Activated CD4-positive, alpha-beta T cell treated with anti-CD3 and anti-CD28 coated beads, Interleukin-2, amount 10 ng/mL, durations not matched to agents 24 days and 14 days (primary cell): ENCODE data around the gene SLC22A7. TPM values are rescaled to one million over a fixed set of nuclear protein-coding genes. Genes with fewer than 3 reads are reported as not detected.

Source experiments
- DNase-seq: peaks from one replicate; pipeline ENCODE4 v3.0.0; 2022
- H3K27ac Mint-ChIP-seq: one replicate; pipeline ENCODE4 v1.8.0; 2022; ENCODE audit warnings: mild to moderate bottlenecking, mixed read lengths
- H3K27me3 Mint-ChIP-seq: one replicate; pipeline ENCODE4 v1.8.0; 2022; ENCODE audit warnings: mixed read lengths
- H3K36me3 Mint-ChIP-seq: one replicate; pipeline ENCODE4 v1.8.0; 2022; ENCODE audit warnings: low read depth, mild to moderate bottlenecking, mixed read lengths
- H3K4me1 Mint-ChIP-seq: one replicate; pipeline ENCODE4 v1.8.0; 2021; ENCODE audit warnings: mixed read lengths
- H3K4me3 Mint-ChIP-seq: one replicate; pipeline ENCODE4 v1.8.0; 2022; ENCODE audit warnings: mild to moderate bottlenecking, moderate library complexity, mixed read lengths
- H3K9me3 Mint-ChIP-seq: one replicate; pipeline ENCODE4 v1.8.0; 2021; ENCODE audit warnings: mixed read lengths
- intact Hi-C: fragments of 100-400 bp; cut with micrococcal nuclease; formaldehyde crosslinking; loops from one replicate; pipeline ENCODE4 v1.15.1; 2023
- total RNA-seq: library from RNA; stranded (reverse); gene quantifications from 2 replicates; pipeline ENCODE4 v1.2.3, GENCODE V29; 2022

Gene SLC22A7
- total RNA-seq, 1 donor from 2014 or later, result not detected

DNA sequence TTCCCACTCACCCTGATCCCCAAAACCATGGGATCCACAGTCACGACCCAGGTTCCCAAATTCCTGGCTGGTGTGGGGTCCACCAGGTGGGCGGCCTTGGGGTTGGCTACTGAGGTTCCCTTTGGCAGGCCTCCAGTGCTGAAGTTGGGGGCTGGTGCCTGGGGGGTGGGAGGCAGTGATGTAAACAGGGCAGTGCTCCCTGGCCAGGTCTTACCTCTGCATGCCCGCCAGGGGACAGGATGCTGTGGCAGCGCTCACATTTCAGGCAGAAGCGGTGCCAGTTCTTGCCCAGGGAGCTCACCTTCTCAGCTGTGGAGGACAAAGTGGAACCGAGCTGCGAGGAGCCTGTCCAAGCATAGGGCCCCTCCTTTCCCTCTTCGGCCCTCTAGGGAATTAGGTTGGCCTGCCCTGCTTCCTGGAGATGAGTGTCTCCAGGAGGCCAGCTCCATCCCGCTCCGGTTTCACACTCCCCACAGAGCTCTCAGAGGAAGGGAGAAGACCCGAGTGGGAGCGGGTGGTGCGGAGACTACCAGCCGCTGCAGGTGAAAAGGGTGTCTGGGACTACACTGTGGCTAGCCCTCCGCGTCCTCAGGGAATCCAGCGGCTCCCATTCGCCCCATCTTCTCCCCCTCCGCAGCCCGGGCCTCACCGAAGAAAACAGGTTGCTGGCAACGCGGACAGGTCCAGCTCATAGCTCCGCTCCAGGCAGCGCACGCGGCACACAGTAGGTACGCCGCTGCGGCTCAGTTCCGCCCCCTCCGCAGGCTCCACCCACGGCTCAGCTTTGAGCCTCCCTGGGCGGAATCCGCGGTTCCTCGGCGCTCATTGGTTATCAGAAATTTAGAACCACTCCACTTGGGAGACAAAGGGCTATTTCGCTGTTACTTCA, 10.3 kb downstream of the SLC22A7 start, which contains the start of gene CRIP3:
Gene CRIP3, minus strand, starts transcription at position 726 of the 889 bp plus-strand sequence. Its CDS starts 34 bp downstream, at position 692.
- H3K36me3 Mint-ChIP-seq, result no peaks in the 10 kb centered on the region
- DNase-seq, result peak; percentile 88
- H3K4me3 Mint-ChIP-seq, result peak within 1 kb of the TSS; percentile 81
- H3K9me3 Mint-ChIP-seq, result no peaks in the 10 kb centered on the region
- H3K27me3 Mint-ChIP-seq, result peaks cover 19% of the 10 kb centered on the region
- intact Hi-C loops, result no loop called here
- peaks cover 5% of the 10 kb centered on the region for H3K4me1 Mint-ChIP-seq
- no peak within 1 kb of the TSS for H3K27ac Mint-ChIP-seq

DNA sequence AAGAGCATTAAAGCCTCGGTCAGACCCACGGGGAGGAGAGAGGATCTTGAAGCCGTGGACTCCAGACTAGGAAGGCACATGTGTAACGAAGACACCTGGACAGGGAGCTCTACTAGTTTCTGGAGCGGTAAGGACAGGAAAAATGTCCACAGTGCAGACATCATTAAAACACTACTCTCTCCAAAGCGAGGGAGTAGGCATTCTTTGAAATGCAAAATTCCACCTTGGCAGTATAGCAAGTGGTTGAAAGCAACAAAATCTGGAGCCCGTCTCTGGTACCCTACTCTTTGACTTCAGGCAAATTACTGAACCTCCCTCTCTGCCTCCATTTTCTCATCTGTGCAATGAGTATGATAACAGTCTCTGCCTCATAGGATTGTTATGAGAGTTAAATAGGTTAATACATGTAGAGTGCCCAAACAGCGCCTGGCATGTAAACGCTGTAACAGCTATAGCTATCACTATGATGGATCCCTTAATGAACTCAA, 11.0 kb downstream of the SLC22A7 start:
- DNase-seq, result no peak
- peak overlapping the region; percentile 81 for H3K4me3 Mint-ChIP-seq
- H3K9me3 Mint-ChIP-seq, result no peaks in the 10 kb centered on the region
- no peak overlapping the region for H3K27ac Mint-ChIP-seq
- intact Hi-C loops, result no loop called here
- peaks cover 5% of the 10 kb centered on the region for H3K4me1 Mint-ChIP-seq
- peaks cover 19% of the 10 kb centered on the region for H3K27me3 Mint-ChIP-seq
- no peaks in the 10 kb centered on the region for H3K36me3 Mint-ChIP-seq

DNA sequence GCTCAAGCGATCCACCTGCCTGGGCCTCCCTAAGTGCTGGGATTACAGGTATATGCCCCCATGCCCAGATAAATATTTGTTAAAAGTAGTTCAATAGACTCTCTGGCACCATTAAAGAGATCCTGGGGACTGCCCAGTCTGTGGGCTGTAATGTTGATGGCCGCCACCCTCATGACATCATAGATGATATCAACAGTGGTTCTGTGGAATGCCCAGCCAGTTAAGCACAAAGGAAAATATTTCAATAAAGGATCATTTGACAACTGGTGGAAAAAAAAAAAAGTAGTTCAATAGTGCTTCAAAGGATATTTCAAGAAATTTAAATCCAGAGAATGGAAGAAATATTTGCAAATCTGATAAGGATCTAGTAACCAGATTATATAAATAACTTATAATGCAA, 12.1 kb downstream of the SLC22A7 start:
- intact Hi-C loops, result no loop called here
- peaks cover 23% of the 10 kb centered on the region for H3K27me3 Mint-ChIP-seq
- DNase-seq, result no peak
- no peak overlapping the region for H3K4me3 Mint-ChIP-seq
- no peak overlapping the region for H3K27ac Mint-ChIP-seq
- H3K9me3 Mint-ChIP-seq, result no peaks in the 10 kb centered on the region
- H3K4me1 Mint-ChIP-seq, result peaks cover 5% of the 10 kb centered on the region
- no peaks in the 10 kb centered on the region for H3K36me3 Mint-ChIP-seq

DNA sequence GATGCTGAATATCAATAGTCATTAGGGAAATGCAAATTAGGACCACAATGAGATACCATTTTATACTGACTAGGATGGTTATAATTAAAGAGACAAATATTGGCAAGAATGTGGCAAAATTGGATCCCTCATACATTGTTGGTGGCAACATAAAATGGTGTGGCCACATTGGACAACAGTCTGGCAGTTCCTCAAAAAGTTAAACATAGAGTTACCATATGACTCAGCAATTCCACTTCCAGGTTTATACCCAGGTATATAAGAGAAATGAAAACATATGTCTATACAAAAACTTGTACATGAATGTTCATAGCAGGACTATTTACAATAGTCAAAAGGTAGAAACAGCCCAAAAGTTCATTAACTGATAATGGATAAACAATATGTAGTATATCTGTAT, 12.6 kb downstream of the SLC22A7 start:
- peaks cover 26% of the 10 kb centered on the region for H3K27me3 Mint-ChIP-seq

DNA sequence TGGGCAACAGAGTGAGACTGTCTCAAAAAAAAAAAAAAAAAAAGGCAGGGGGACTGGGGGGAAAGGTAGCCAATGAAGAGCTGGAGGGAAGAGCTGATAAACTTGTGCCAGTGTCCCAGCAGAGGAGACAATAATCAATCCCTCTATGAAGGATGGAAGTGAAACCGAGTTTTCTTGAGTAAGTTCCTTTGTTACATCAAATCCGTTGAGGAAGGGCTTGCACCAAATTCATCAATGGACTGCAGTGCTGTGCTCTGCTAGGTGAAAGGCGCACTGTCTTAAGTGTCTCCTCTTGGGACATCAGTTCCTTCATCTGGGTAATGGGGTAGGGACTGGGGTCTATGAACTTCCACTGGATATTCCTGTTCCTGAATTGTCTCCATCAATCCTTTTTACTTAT, 13.6 kb downstream of the SLC22A7 start:
- H3K9me3 Mint-ChIP-seq, result no peaks in the 10 kb centered on the region
- no peak for DNase-seq
- no peak overlapping the region for H3K27ac Mint-ChIP-seq
- peaks cover 28% of the 10 kb centered on the region for H3K27me3 Mint-ChIP-seq
- intact Hi-C loops, result no loop called here
- no peak overlapping the region for H3K4me3 Mint-ChIP-seq
- no peaks in the 10 kb centered on the region for H3K36me3 Mint-ChIP-seq
- peaks cover 7% of the 10 kb centered on the region for H3K4me1 Mint-ChIP-seq

More for the DNA sequence above, 12.6 kb downstream of the SLC22A7 start:
- no peak for DNase-seq
- Mint-ChIP-seq H3K4me3 (no peak overlapping the region), H3K27ac (no peak overlapping the region), H3K36me3 (no peaks in the 10 kb centered on the region), H3K4me1 (peaks cover 5% of the 10 kb centered on the region), H3K9me3 (no peaks in the 10 kb centered on the region)
- intact Hi-C loops, result no loop called here

DNA sequence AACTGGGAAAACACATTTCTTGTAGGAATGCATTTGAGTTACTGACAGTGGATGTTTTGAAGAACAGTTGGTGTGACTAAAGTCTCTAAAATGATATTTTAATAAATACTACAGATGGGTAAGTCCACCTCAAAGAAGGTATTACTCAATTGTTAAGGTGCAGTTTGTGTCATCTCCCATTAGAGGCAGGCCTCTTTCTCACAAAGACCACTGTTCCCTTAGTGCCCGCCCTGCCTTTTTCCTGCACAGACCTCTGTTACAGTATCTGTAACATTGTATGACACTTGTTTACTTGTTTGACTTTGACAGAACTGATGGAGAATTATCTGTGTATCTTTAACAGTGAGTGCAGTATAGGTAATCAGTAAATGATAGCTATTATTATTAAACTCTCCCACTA, 15.8 kb downstream of the SLC22A7 start:
- H3K27ac Mint-ChIP-seq, result no peak overlapping the region
- H3K27me3 Mint-ChIP-seq, result peaks cover 27% of the 10 kb centered on the region
- H3K36me3 Mint-ChIP-seq, result no peaks in the 10 kb centered on the region
- no peaks in the 10 kb centered on the region for H3K9me3 Mint-ChIP-seq
- peaks cover 4% of the 10 kb centered on the region for H3K4me1 Mint-ChIP-seq
- no peak overlapping the region for H3K4me3 Mint-ChIP-seq
- intact Hi-C loops, result no loop called here
- DNase-seq, result no peak

DNA sequence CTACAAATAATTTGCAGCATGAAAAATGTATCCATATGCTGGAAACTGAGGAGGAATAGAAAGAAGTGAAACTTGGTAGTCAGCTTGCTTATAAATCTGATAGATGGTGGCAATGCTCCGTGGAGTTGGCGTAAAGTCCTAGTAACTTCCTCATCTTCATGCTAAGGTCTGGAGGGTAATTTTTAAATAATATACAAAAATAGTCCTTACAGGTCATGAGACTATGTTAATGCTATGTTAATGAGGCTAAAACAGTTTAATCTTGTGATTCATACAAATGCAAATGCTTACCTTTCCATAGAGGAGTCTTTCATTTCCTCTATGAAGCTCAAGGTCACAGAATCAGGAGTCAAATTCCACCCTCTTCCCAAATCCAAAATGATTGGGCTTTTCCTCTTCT, 20.0 kb downstream of the SLC22A7 start:
- peaks cover 2% of the 10 kb centered on the region for H3K4me1 Mint-ChIP-seq
- DNase-seq, result no peak
- no peak overlapping the region for H3K27ac Mint-ChIP-seq
- intact Hi-C loops, result no loop called here
- H3K4me3 Mint-ChIP-seq, result no peak overlapping the region
- no peaks in the 10 kb centered on the region for H3K36me3 Mint-ChIP-seq
- peaks cover 17% of the 10 kb centered on the region for H3K27me3 Mint-ChIP-seq
- H3K9me3 Mint-ChIP-seq, result no peaks in the 10 kb centered on the region

DNA sequence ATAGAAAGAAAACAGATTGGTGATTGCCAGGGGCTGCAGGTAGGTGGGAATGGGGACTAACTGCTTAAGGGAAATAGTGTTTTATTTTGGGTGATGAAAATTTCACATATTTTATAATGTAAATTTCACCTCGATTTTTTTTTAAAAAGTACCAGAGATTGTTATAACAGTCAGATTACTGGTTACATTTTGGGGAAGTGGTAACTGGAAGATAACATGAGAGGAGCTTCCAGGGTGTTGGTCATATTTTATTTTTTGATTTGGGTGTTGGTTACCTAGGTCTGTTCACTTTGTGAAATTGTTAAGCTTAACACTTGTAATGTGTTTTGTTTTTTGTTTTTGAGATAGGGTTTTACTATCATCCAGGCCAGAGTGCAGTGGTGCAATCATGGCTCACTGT, 27.8 kb downstream of the SLC22A7 start:
- no peaks in the 10 kb centered on the region for H3K4me1 Mint-ChIP-seq
- no peak overlapping the region for H3K27ac Mint-ChIP-seq
- DNase-seq, result no peak
- H3K36me3 Mint-ChIP-seq, result no peaks in the 10 kb centered on the region
- no peaks in the 10 kb centered on the region for H3K27me3 Mint-ChIP-seq
- no peak overlapping the region for H3K4me3 Mint-ChIP-seq
- intact Hi-C loops, result loop anchor here (10.0 kb wide), 1 partner anchor 69 kb away; no protein-coding TSS in a partner anchor
- H3K9me3 Mint-ChIP-seq, result no peaks in the 10 kb centered on the region

DNA sequence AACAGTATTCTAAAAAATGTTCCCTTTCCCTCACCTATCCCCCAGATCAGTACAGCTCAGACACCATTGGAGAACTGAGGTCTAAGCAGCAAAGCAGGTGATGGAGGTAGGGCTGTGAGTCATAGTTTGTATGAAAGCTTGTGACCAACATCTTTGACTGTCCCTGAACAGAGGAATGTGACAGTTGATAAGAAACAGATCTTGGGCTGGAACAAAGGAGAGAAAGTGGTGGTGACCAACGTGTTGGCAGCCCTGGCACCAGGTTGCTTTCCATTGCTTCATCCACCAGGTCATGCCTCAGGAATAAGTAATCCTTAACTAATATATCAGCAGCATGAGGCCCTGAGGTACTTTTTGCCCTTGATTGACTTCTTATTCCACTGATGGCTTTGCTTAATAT, 30.5 kb downstream of the SLC22A7 start:
- Mint-ChIP-seq H3K36me3 (no peaks in the 10 kb centered on the region), H3K27ac (no peak overlapping the region), H3K4me3 (no peak overlapping the region), H3K27me3 (peaks cover 3% of the 10 kb centered on the region), H3K9me3 (no peaks in the 10 kb centered on the region), H3K4me1 (peaks cover 13% of the 10 kb centered on the region)
- no peak for DNase-seq
- intact Hi-C loops, result loop anchor here (10.0 kb wide), 1 partner anchor 66 kb away; no protein-coding TSS in a partner anchor

DNA sequence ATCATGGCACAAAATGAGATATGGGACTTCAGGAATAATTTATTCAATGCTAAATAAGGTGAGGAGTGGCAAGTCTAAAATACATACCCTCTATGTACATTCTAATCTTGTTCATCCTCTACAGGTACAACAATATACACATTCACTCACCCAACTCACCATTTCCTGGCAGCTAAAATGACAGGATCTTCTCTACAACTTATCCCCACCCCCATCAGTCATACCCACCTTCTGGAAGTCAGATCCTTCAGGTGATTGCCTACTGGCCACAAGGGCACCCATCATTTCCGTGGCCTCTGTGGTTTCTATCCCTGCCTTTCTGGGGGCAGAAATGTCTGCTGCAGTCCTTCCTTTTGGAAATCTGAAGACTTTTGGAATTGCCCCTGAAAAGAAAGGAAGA, 33.4 kb downstream of the SLC22A7 start:
- H3K4me3 Mint-ChIP-seq, result no peak overlapping the region
- H3K36me3 Mint-ChIP-seq, result no peaks in the 10 kb centered on the region
- H3K27me3 Mint-ChIP-seq, result peaks cover 3% of the 10 kb centered on the region
- intact Hi-C loops, result loop anchor here (5.0 kb wide), 1 partner anchor 64 kb away; no protein-coding TSS in a partner anchor
- DNase-seq, result no peak
- H3K4me1 Mint-ChIP-seq, result peaks cover 13% of the 10 kb centered on the region
- no peaks in the 10 kb centered on the region for H3K9me3 Mint-ChIP-seq
- H3K27ac Mint-ChIP-seq, result no peak overlapping the region

DNA sequence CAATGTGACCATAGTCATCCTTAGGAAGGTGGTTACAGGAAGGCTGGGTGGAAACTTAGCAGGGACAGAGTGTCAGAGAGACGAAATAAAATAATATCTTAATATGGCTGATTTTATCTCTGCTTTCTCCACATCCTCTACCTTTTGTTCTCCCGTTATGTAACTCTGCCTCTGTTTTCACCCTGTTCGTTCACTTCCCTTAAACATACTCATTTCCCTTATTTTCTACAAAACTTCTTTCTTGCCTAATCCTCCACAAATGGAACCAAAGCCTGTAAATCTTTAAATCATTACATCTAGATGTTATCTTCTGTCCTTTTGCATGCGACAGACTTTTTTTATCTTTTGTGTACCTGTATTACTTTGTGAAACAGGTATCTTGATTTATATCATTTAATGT, 33.8 kb downstream of the SLC22A7 start:
- intact Hi-C loops, result loop anchor here (5.0 kb wide), 1 partner anchor 65 kb away; no protein-coding TSS in a partner anchor

DNA sequence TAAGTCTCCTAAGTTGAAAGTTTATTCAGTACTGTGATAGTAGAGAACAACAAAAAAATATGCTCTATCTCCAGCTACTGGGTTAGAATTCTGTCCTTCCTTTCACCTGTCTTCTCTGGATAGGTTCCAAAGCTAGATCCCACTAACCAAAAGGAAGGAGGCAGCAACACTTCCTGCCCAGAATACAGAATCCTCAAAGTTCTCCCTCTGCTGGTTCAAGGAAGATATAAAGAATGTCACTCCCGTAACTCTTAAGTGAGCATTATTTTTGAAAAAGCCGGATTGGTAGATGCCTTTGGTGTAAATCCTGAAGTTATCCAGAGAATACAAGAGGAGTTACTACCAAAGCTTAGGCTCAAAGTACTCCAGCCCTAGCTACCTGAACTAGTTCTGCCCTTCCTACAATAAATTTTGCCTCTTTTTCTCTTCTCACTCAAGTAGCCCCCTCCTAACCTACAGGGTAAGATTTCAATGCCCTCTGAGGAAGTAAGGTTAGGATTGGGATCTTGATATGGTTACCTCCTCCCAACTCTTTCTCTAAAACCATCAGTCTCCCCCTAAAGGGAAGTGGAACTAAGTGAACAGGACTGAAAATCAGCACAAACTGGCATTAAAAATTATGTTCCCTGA, 36.5 kb downstream of the SLC22A7 start:
- Mint-ChIP-seq H3K36me3 (peaks cover 13% of the 10 kb centered on the region), H3K27ac (no peak overlapping the region), H3K9me3 (no peaks in the 10 kb centered on the region), H3K4me3 (no peak overlapping the region), H3K4me1 (peaks cover 20% of the 10 kb centered on the region), H3K27me3 (peaks cover 3% of the 10 kb centered on the region)
- intact Hi-C loops, result loop anchor here (5.0 kb wide), 1 partner anchor 67 kb away; no protein-coding TSS in a partner anchor
- no peak for DNase-seq

More for the DNA sequence above, 33.8 kb downstream of the SLC22A7 start:
- DNase-seq, result no peak
- Mint-ChIP-seq H3K9me3 (no peaks in the 10 kb centered on the region), H3K27me3 (peaks cover 3% of the 10 kb centered on the region), H3K4me1 (peaks cover 13% of the 10 kb centered on the region), H3K36me3 (no peaks in the 10 kb centered on the region), H3K27ac (no peak overlapping the region), H3K4me3 (no peak overlapping the region)

DNA sequence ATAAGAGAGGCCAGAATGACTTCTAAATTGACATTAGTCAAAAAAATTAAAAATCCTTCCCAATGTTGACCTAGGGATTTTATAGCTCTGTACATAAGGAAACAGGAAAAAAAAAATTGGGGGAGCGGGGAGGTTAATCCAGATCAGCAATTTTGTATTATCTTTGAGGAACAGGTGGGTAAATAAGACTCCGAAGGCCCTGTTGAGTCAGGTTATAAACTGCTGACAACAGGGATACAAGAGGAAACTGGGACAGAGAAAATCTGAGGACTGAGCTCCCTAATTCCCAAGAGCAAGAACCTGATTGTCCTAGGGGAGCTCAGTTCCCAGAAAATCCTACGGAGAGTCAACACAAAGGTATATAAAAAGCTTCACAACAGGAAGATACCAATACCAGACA, 37.4 kb downstream of the SLC22A7 start:
- Mint-ChIP-seq H3K4me1 (peaks cover 20% of the 10 kb centered on the region), H3K27ac (no peak overlapping the region), H3K9me3 (no peaks in the 10 kb centered on the region), H3K27me3 (peaks cover 3% of the 10 kb centered on the region), H3K4me3 (no peak overlapping the region), H3K36me3 (peaks cover 22% of the 10 kb centered on the region)
- no peak for DNase-seq
- intact Hi-C loops, result no loop called here

DNA sequence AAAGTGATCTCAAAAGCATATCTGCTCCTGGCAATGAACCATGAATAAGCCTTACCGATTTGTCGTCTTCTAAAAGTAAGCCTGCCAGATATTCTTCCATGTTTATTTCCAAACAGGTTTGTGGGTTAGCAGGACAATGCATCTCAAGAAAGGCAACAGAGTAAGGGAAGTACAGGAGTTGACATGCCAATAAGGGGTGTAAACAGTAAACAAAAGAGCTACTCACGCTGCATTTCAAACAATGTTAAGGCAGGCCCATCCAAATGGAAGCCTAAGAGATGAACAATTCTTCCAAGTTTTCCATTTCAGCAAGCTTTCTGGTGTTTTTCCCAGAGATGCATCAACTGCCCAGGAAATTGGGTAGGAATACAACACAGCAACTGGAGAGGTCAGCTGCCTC, 38.3 kb downstream of the SLC22A7 start:
- H3K27me3 Mint-ChIP-seq, result peaks cover 3% of the 10 kb centered on the region
- DNase-seq, result no peak
- no peaks in the 10 kb centered on the region for H3K9me3 Mint-ChIP-seq
- H3K4me1 Mint-ChIP-seq, result peaks cover 16% of the 10 kb centered on the region
- intact Hi-C loops, result no loop called here
- H3K27ac Mint-ChIP-seq, result no peak overlapping the region
- H3K4me3 Mint-ChIP-seq, result no peak overlapping the region
- peaks cover 31% of the 10 kb centered on the region for H3K36me3 Mint-ChIP-seq
